Epithelial cell of esophagus (primary cell): ENCODE data around the gene FOXC2.

ENCODE experiments used
- DNase-seq: peaks from one replicate; pipeline ENCODE4 v3.0.0; 2010; ENCODE audit warnings: low read depth
- H3K4me3 ChIP-seq: 2 replicates; pipeline ENCODE4 v1.5.1; 2011; ENCODE audit warnings: mild to moderate bottlenecking, low read length, control low read depth
- TF ChIP-seq, protein P1 (sequence below): IDR thresholded peaks from 2 replicates; pipeline ENCODE4 v1.5.1; 2011; ENCODE audit warnings: low read depth, mild to moderate bottlenecking, low read length, control low read depth, inconsistent platforms; ENCODE audit not compliant: insufficient read depth; ENCODE audit errors: missing control alignments

Gene FOXC2

DNA sequence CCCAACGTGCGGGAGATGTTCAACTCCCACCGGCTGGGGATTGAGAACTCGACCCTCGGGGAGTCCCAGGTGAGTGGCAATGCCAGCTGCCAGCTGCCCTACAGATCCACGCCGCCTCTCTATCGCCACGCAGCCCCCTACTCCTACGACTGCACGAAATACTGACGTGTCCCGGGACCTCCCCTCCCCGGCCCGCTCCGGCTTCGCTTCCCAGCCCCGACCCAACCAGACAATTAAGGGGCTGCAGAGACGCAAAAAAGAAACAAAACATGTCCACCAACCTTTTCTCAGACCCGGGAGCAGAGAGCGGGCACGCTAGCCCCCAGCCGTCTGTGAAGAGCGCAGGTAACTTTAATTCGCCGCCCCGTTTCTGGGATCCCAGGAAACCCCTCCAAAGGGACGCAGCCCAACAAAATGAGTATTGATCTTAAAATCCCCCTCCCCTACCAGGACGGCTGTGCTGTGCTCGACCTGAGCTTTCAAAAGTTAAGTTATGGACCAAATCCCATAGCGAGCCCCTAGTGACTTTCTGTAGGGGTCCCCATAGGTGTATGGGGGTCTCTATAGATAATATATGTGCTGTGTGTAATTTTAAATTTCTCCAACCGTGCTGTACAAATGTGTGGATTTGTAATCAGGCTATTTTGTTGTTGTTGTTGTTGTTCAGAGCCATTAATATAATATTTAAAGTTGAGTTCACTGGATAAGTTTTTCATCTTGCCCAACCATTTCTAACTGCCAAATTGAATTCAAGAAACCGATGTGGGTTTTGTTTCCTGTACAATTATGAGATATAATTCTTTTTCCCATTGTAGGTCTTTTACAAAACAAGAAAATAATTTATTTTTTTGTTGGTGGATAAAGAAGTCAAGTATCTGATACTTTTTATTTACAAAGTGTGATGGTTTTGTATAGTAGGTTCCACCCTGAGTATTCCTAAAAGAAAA, 2.3 kb downstream of the FOXC2 start:
- TF ChIP-seq, protein P1, sequence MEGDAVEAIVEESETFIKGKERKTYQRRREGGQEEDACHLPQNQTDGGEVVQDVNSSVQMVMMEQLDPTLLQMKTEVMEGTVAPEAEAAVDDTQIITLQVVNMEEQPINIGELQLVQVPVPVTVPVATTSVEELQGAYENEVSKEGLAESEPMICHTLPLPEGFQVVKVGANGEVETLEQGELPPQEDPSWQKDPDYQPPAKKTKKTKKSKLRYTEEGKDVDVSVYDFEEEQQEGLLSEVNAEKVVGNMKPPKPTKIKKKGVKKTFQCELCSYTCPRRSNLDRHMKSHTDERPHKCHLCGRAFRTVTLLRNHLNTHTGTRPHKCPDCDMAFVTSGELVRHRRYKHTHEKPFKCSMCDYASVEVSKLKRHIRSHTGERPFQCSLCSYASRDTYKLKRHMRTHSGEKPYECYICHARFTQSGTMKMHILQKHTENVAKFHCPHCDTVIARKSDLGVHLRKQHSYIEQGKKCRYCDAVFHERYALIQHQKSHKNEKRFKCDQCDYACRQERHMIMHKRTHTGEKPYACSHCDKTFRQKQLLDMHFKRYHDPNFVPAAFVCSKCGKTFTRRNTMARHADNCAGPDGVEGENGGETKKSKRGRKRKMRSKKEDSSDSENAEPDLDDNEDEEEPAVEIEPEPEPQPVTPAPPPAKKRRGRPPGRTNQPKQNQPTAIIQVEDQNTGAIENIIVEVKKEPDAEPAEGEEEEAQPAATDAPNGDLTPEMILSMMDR = no peak
- H3K4me3 ChIP-seq = peak overlapping the region; percentile 51
- DNase-seq = no peak

DNA sequence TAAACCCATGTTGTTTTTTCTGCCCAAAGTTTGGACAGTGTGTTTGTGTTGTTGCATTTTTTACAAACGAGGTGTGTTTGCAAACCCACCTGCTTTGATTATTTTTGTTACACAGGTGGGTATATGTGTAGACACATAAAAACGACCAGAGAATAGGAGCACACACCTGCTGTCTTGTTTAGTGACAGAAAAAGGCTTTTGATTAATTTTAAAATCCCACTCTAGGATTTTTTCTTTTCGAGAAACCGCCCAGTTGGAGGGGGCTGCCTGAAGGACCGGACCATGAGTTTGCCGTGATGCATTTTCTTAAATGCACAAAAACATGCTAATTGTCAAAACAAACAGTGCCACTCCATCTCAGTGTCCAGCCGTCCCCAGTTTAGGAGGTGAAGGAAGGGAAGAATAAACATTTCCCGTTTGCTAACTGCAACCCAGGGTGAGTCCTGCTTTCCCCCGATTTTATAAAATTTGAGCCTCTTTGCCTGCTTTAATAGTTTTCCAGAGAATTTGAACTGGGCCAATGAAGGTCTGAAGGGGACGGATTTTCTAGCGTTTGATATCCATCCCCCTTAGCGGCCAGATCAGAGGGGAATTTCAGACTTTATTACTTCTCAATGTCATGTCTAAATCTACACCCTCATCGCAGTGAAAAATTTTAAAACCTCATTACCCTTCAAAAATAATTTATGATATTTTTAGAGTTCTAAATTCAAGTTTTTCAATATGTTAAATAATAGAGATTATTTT, 3.2 kb downstream of the FOXC2 start:
- no peak for DNase-seq
- TF ChIP-seq, protein P1 = no peak
- H3K4me3 ChIP-seq = no peak overlapping the region

DNA sequence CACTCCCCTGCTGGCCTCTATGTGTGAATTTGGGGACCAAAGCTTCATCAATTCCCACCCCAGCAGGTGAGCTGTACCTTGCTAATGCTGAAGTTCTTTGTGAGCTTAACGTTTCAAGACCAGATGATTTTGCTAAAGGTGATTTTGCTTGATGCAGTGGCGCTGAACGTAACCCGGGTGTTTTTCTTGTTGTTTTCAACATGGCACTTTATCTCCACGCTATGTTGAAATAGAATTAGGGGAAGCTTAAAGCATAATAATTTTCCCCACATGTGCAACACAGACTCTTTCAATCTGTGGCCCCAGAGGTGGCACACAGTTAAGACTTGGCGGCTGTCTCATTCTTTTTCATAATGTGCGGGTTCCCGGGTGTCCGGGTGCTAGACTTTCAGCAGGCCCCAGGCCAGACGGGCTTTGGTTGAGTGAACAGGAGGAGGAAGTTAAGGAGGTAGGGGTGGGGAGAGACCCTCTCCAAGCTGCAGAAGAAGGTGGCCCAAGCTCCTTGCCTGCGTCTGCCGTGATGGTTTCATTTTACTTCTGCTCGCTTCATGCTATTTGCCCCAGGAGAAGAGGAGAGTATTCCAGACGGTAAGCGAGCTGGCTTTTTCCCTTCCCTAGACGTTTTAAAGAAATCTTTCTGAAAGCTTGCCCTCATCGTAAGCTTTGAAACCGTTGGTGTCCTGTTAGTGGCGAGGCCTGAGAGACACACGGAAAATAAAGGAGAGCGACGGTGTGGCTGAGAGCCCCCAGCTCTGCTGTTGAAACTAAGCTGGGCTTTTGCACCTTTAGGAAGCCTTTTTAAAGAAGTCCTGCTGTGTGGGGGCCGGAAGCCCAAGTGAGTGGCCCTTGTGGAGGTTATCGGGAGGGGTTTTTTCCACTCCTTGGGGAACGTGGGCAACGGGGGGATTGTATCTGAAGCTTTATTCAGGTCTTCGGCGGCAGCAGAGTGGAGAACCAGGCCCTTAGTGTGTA, 4.2 kb downstream of the FOXC2 start:
- DNase-seq = no peak
- no peak overlapping the region for H3K4me3 ChIP-seq
- TF ChIP-seq, protein P1 = no peak

DNA sequence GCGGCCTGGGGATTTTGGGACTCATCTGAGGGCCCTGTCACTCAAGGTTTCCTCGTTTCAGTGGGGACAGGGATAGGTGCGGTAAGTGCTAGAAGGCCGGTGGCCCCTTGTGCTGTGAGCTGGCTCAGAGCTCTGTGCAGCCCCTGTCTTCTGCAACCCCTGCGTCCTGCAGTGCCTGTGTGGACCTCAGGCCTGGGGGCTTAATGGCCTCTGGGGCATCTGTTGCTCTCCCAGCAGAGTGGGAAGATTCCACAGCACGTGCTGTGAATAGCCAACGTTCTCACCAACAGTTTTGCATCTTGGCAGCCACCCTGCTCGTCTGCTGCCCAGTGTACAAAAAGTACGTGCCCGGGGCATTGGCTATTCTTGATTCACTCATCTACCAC, 4.9 kb downstream of the FOXC2 start:
- TF ChIP-seq, protein P1 = no peak
- no peak overlapping the region for H3K4me3 ChIP-seq
- no peak for DNase-seq

DNA sequence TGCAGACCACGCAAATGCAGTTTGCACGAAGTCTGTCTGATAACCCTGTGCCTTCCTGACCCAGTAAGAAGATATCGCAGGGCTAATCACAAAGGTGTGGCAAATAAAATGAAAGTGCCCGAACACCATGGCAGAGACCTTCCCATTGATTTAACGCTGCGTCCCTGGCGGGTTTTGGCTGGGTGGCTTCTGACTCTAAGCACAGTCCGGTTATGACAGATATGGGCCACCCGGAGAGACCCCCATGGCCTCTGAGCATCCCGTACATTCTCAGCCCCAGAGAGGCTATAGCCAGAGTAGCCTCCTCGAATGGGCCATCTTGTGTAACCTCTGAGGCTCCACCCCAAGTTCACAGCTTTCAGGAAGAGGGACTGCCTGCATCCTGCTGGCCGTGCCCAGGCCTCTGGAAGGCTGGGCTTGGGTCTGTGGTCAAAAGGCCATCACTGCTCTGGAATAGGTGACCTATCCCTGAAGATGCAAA, 5.5 kb downstream of the FOXC2 start:
- DNase-seq = no peak
- TF ChIP-seq, protein P1 = no peak
- no peak overlapping the region for H3K4me3 ChIP-seq

DNA sequence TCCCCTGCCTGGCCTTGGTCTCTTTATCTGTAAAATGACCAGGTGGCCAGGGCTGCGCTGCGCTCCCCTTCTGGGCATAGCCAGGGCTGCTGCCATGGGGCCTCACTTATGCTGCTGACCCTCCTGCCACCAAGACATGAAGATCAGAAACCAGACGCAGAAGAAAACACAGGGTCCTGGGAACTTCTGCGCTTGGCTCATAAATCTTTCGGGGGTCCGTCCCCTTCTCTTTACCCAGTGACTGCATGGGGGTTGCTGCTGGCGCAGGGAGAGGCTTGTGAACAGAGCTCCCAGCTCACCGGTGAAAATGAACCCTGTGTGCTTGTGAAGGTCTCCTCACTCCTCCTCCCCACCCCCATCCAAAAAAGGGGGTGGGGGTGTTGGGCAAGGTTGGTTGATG, 6.0 kb downstream of the FOXC2 start:
- H3K4me3 ChIP-seq = no peak overlapping the region
- no peak for DNase-seq
- TF ChIP-seq, protein P1 = no peak
